Spinal cord (tissue), 10 donors: ENCODE data around the gene MAML3. TPM values are rescaled to one million over a fixed set of nuclear protein-coding genes. Genes with fewer than 3 reads are reported as not detected.
A peak's percentile ranks its signal among the peaks of the same experiment; 100 is the strongest.

Experiments
- DNase-seq, 6 donors: peaks; one replicate each; pipeline versions ENCODE4 v3.0.0 to v3.0.0-alpha.2; 2013 to 2015; ENCODE audit warnings: low spot score in 6 of 6, low read depth in 4 of 6
- H3K27ac ChIP-seq: one replicate; pipeline ENCODE4 v1.5.1; 2013; ENCODE audit warnings: low read depth, low read length, control low read depth
- H3K27me3 ChIP-seq: one replicate; pipeline ENCODE4 v1.6.1; 2013; ENCODE audit warnings: low read length; ENCODE audit not compliant: control insufficient read depth, insufficient read depth
- H3K36me3 ChIP-seq: one replicate; pipeline ENCODE4 v1.6.1; 2013; ENCODE audit warnings: low read length; ENCODE audit not compliant: control insufficient read depth, insufficient read depth
- H3K4me1 ChIP-seq: one replicate; pipeline ENCODE4 v1.6.1; 2013; ENCODE audit warnings: low read length; ENCODE audit not compliant: control insufficient read depth, insufficient read depth
- H3K4me3 ChIP-seq: one replicate; pipeline ENCODE4 v1.5.1; 2013; ENCODE audit warnings: low read depth, low read length, control low read depth
- H3K9me3 ChIP-seq: one replicate; pipeline ENCODE4 v1.6.1; 2013; ENCODE audit warnings: low read length; ENCODE audit not compliant: control insufficient read depth, insufficient read depth
- WGBS: methylation state at CpG from one replicate; pipeline ENCODE4 v1.1.5; 2013; ENCODE audit warnings: missing lambda C conversion rate; ENCODE audit not compliant: insufficient coverage; 5-methylcytosine and 5-hydroxymethylcytosine counted together
- polyA plus RNA-seq, 2 donors: library from polyadenylated mRNA; unstranded; fragments of 120-200 nt; gene quantifications; one replicate each; pipeline ENCODE4 v1.2.1, GENCODE V29; 2013; ENCODE audit not compliant: insufficient read length in 2 of 2
- total RNA-seq, 2 donors: library from RNA; depleted of rRNA in 1 of 2; stranded (reverse); fragments of 120-200 nt in 1 of 2; fragments of >200 nt in 1 of 2; gene quantifications; one replicate each; pipeline versions ENCODE4 v1.2.3 to v1.2.4, GENCODE V29; 2013 to 2014
- donor health status: healthy.

The MAML3 gene
- total and polyA plus RNA-seq, 4 donors: 6.0 to 11.0 (median 8.2) TPM

GRCh38 chr4:139734201-139734874, 419.6 kb downstream of the MAML3 start:
- Histone ChIP-seq H3K27ac (peak overlapping the region; percentile 81), H3K36me3 (no peaks in the 10 kb centered on the region), H3K27me3 (peaks cover 2% of the 10 kb centered on the region), H3K4me1 (peaks cover 17% of the 10 kb centered on the region), H3K4me3 (peak overlapping the region; percentile 63), H3K9me3 (no peaks in the 10 kb centered on the region)
- WGBS: 0% methylated on average over 8 of the region's 14 CpGs
- peak in 3 of 6 donors; percentile 22 to 81 (median 69) for DNase-seq

- no peaks in the 10 kb centered on the region for H3K9me3 ChIP-seq
- no peak for DNase-seq
- peaks cover 17% of the 10 kb centered on the region for H3K4me1 ChIP-seq
- no CpG with 5 or more reads among the region's 4 CpGs for WGBS
- no peaks in the 10 kb centered on the region for H3K36me3 ChIP-seq
- peaks cover 2% of the 10 kb centered on the region for H3K27me3 ChIP-seq
- no peak overlapping the region for H3K4me3 ChIP-seq
- no peak overlapping the region for H3K27ac ChIP-seq
These were observed 420.9 kb downstream of the MAML3 start for GRCh38 chr4:139732991-139733570.

DNA sequence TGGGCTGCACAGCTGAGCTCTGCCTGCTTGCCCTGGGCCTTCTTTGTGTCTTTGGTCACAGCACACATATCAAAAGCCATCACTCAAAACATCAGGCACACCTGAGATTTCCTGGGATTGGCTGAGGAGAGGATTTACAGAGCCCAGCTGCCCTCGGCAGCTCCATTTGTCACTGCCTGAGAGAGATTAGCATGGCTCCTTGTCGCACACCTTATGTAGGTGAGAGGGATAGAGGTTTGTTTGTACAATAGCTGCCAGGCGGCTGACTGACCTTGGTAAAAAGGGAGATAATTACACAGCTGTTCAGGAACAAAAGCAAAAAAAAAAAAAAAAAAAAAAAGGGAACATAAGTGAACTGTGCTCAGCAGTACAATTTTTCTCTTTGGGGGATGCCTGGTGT, 425.1 kb downstream of the MAML3 start:
- Histone ChIP-seq H3K4me3 (no peak overlapping the region), H3K4me1 (no peaks in the 10 kb centered on the region), H3K9me3 (no peaks in the 10 kb centered on the region), H3K27me3 (peaks cover under 1% of the 10 kb centered on the region), H3K36me3 (no peaks in the 10 kb centered on the region), H3K27ac (no peak overlapping the region)
- 100% methylated on average over 3 of the region's 3 CpGs for WGBS
- no peak for DNase-seq

GRCh38 chr4:139728146-139728545, 425.8 kb downstream of the MAML3 start:
- no peaks in the 10 kb centered on the region for H3K36me3 ChIP-seq
- no peaks in the 10 kb centered on the region for H3K27me3 ChIP-seq
- no peak for DNase-seq
- H3K9me3 ChIP-seq: no peaks in the 10 kb centered on the region
- H3K27ac ChIP-seq: no peak overlapping the region
- no peak overlapping the region for H3K4me3 ChIP-seq
- 95% methylated on average over 3 of the region's 4 CpGs for WGBS
- no peaks in the 10 kb centered on the region for H3K4me1 ChIP-seq

DNA sequence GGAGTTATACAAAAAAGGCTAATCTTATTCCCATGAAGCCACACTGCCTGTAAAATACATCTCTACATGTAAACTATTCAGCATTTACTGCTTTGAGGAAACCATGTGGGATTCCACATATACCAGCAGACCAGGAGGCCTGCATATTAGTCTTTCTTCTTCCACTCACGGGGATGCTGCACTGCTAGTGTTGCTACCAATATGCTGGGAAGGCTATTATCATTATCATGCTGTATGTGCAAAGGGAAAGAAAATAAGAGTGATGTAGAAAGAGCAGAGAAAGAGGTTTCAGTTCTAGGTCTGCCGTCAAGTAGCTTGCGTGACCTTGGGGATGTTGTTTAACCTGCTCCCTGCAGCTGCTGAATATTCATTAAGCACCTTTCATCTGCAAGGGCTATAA, 427.4 kb downstream of the MAML3 start:
- peak in 1 of 6 donors; percentile 54 for DNase-seq
- Histone ChIP-seq H3K27ac (no peak overlapping the region), H3K4me1 (no peaks in the 10 kb centered on the region), H3K9me3 (no peaks in the 10 kb centered on the region), H3K4me3 (no peak overlapping the region), H3K27me3 (no peaks in the 10 kb centered on the region), H3K36me3 (no peaks in the 10 kb centered on the region)
- no CpG with 5 or more reads among the region's 3 CpGs for WGBS

DNA sequence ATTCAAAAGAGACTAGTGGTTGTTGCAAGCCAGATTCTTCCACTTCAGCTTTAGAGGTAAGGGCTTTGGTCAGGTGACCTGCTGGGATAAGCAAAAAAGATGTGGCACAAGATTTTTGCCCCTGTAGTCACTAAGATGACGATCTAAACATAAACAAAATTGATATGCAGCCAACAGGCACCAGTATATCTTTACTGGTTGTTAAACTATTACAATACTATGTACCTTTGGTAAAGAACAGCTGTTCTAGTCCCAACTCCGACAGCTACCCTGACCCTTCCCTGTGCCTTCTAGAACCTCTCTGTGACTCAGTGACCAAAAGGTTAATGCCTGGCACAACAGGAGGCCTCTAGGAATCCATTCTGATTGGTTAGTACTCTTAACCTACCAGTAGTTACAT, 428.7 kb downstream of the MAML3 start:
- no peak overlapping the region for H3K27ac ChIP-seq
- no peak overlapping the region for H3K4me3 ChIP-seq
- no peaks in the 10 kb centered on the region for H3K27me3 ChIP-seq
- no peaks in the 10 kb centered on the region for H3K36me3 ChIP-seq
- no peaks in the 10 kb centered on the region for H3K9me3 ChIP-seq
- DNase-seq: no peak
- H3K4me1 ChIP-seq: no peaks in the 10 kb centered on the region
- no CpG with 5 or more reads among the region's 2 CpGs for whole genome bisulfite sequencing

- no peak for DNase-seq
- no peaks in the 10 kb centered on the region for H3K27me3 ChIP-seq
- 100% methylated on average over 1 of the region's 4 CpGs for WGBS
- no peak overlapping the region for H3K27ac ChIP-seq
- no peak overlapping the region for H3K4me3 ChIP-seq
- peaks cover 26% of the 10 kb centered on the region for H3K36me3 ChIP-seq
- H3K9me3 ChIP-seq: no peaks in the 10 kb centered on the region
- no peaks in the 10 kb centered on the region for H3K4me1 ChIP-seq
These were observed 432.2 kb downstream of the MAML3 start for GRCh38 chr4:139721789-139722188.

DNA sequence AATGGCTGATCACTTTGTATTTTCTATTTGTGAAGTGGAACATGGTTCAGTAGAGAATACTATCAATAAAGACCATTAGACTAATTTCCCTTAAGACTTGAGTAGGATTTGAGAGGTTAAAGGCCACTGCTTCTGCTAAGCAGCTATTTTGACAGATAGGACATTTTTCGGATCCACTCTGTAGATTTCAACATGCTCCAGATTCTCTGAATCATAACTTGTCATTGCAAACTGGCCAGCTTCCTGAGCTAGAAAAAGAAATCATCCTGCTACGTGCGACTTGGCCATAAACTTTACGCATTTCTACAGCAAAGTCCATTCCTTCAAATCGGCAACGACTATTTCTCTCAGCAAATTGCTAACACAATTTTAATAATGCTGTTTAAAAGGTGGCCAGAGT, 433.2 kb downstream of the MAML3 start:
- H3K4me1 ChIP-seq: no peaks in the 10 kb centered on the region
- H3K27me3 ChIP-seq: no peaks in the 10 kb centered on the region
- peaks cover 26% of the 10 kb centered on the region for H3K36me3 ChIP-seq
- DNase-seq: no peak
- 90% methylated on average over 4 of the region's 6 CpGs for WGBS
- H3K27ac ChIP-seq: no peak overlapping the region
- no peaks in the 10 kb centered on the region for H3K9me3 ChIP-seq
- no peak overlapping the region for H3K4me3 ChIP-seq

DNA sequence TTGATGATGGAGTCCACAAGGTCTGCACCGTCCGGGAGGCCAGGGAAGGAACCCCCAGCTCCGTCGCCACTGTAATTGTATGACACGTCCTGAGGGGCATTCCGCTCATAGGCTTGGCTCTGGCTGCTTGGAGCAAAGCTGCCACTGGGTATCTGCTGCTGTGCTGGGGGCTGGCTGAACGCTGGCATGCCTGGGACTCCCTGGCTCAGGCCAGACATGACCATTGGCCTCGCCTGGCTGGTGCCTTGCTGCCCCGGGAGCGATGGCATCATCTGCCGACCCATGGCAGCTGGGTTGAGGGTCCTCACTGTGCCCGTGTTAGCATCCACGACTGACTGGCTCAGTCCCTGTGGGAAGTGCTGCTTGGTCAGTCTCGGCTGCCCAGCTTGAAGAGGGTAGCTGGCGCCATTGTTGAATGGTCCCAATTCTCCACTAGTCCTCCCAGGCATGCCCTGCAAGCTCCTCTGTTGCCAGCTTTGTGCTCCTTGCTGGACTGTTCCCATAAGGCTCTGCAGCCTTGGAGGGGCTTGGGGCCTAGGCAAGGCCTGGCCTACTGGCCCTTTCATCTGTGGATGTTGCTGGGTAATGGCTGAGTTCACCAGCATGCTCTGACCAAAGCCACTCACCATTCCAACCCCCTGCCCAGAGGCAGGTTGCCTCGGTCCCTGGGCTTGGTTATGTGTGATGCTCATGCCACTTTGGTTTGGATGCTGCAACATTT, 434.4 kb downstream of the MAML3 start:
- H3K27ac ChIP-seq: no peak overlapping the region
- no peaks in the 10 kb centered on the region for H3K4me1 ChIP-seq
- no peaks in the 10 kb centered on the region for H3K9me3 ChIP-seq
- WGBS: 96% methylated on average over 16 of the region's 16 CpGs
- no peak overlapping the region for H3K4me3 ChIP-seq
- DNase-seq: no peak
- no peaks in the 10 kb centered on the region for H3K27me3 ChIP-seq
- H3K36me3 ChIP-seq: peaks cover 26% of the 10 kb centered on the region

- no peak overlapping the region for H3K4me3 ChIP-seq
- DNase-seq: no peak
- H3K27me3 ChIP-seq: no peaks in the 10 kb centered on the region
- H3K4me1 ChIP-seq: no peaks in the 10 kb centered on the region
- 89% methylated on average over 5 of the region's 10 CpGs for WGBS
- H3K27ac ChIP-seq: no peak overlapping the region
- peaks cover 26% of the 10 kb centered on the region for H3K36me3 ChIP-seq
- H3K9me3 ChIP-seq: no peaks in the 10 kb centered on the region
These were observed 435.2 kb downstream of the MAML3 start for GRCh38 chr4:139718833-139719232.
